ENCODE results near the gene RPL23.

DNA sequence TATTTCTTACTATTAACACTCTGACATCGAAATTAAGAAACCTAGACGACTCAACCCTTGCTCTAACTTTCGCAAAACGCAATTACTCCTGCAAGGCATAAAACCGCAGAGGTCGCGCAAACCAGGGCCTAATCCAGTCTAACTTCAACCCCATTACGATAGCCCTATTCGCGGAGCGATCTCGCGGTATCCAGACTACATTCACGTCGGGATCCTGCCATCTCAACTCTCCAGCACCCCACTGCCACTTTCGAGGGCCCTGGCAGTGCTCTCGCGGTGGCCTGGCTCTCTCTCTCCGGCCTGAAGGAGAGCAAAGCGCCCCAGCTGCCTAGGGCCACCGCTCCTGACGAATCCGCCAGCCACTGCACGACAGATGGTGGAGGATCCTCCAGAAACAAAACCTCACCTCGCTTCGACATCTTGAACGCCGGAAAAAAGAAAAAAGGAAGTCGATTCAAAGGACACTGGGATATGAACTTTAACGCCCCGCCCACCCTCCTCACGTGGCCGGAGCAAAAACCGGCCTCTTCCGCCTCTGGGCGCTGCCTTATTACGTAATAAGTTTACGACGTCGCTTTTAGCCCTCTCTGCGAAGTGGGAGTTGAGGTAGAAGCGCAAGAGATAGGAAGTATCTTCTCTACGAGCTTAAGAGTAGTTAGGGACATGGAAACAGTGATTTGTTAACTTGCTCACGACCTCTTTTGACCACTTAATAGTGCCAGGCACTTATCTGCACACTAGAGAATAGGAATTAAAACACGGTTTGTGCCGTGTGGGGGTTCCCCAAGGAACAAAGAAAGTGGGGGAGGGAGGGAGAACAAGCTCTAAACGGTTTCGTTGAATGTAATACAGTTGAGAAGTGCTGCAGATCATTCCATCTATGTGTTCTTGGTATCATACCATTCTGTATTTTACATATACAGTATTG lies at the start of gene RPL23:
- TF ChIP-seq POLR2A (IDR thresholded peaks at IDR 0.05; ENCODE audit: low read length): peak; percentile 98
- TF ChIP-seq GATA1 (IDR thresholded peaks at IDR 0.05; ENCODE audit: low read depth, low read length): no peak

All from erythroblast (primary cell).